HEK293 (cell line): ENCODE results near the gene ZSCAN9.

Source experiments
- CTCF ChIA-PET: fragments of 350-600 bp; formaldehyde crosslinking; extraction: SDS; loops from one replicate; lab custom pipeline; 2021; ENCODE audit warnings: antibody characterized with exemption; lab: Yijun Ruan, JAX
- POLR2A ChIA-PET: fragments of 300-600 bp; formaldehyde crosslinking; extraction: SDS; loops from one replicate; lab custom pipeline; 2020; ENCODE audit warnings: antibody characterized with exemption, inconsistent platforms; lab: Yijun Ruan, JAX
- H3K27ac ChIP-seq: fragments of 200-500 bp; sonication (Bioruptor generic); 2 replicates; pipeline ENCODE4 v1.5.1; 2014; ENCODE audit warnings: low read depth, low read length, control low read depth, inconsistent platforms; ENCODE audit errors: extremely low read depth
- H3K36me3 ChIP-seq, 2 experiments: fragments of 200-500 bp in 1 of 2; sonication (Bioruptor generic) in 1 of 2; 1 replicate in 1 of 2; 2 replicates in 1 of 2; pipeline ENCODE4 v1.5.1; 2014 to 2017; ENCODE audit warnings: inconsistent platforms in 2 of 2, low read length in 2 of 2; ENCODE audit not compliant: control insufficient read depth in 2 of 2, insufficient read depth in 1 of 2
- H3K4me1 ChIP-seq: fragments of 200-500 bp; sonication (Bioruptor generic); 2 replicates; pipeline ENCODE4 v1.5.1; 2014; ENCODE audit warnings: mild to moderate bottlenecking, low read length, inconsistent platforms; ENCODE audit not compliant: control insufficient read depth, insufficient read depth
- H3K4me3 ChIP-seq: 2 replicates; pipeline ENCODE4 v1.5.1; 2011; ENCODE audit warnings: low read depth, mild to moderate bottlenecking, control low read depth, low read length, moderate library complexity
- H3K9me3 ChIP-seq: fragments of 200-500 bp; sonication (Bioruptor generic); 2 replicates; pipeline ENCODE4 v1.5.1; 2014; ENCODE audit warnings: low read depth, low read length, inconsistent platforms; ENCODE audit not compliant: control insufficient read depth, insufficient read depth
- GLIS1 ChIP-seq: fragments of 450-650 bp; formaldehyde crosslinking; IDR thresholded peaks from 2 replicates; pipeline ENCODE4 v1.5.1; 2016; ENCODE audit warnings: missing biosample characterization, missing genetic modification characterization
- INSM2 ChIP-seq: fragments of 450-650 bp; formaldehyde crosslinking; IDR thresholded peaks from 2 replicates; pipeline ENCODE4 v1.5.1; 2016; ENCODE audit warnings: missing biosample characterization, missing genetic modification characterization
- KLF1 ChIP-seq: fragments of 450-650 bp; formaldehyde crosslinking; IDR thresholded peaks from 2 replicates; pipeline ENCODE4 v1.5.1; 2016; ENCODE audit warnings: missing biosample characterization, missing genetic modification characterization
- KLF16 ChIP-seq: fragments of 450-650 bp; formaldehyde crosslinking; IDR thresholded peaks from 2 replicates; pipeline ENCODE4 v1.5.1; 2017; ENCODE audit warnings: missing biosample characterization, missing genetic modification characterization
- KLF9 ChIP-seq: fragments of 450-650 bp; formaldehyde crosslinking; IDR thresholded peaks from 2 replicates; pipeline ENCODE4 v1.5.1; 2016; ENCODE audit warnings: missing biosample characterization, missing genetic modification characterization, low read depth
- OSR2 ChIP-seq: fragments of 450-650 bp; formaldehyde crosslinking; IDR thresholded peaks from 2 replicates; pipeline ENCODE4 v1.5.1; 2016; ENCODE audit warnings: missing biosample characterization, missing genetic modification characterization
- ZBTB7A ChIP-seq: fragments of 450-650 bp; formaldehyde crosslinking; IDR thresholded peaks from 2 replicates; pipeline ENCODE4 v1.5.1; 2016; ENCODE audit warnings: low read depth, missing biosample characterization, missing genetic modification characterization
- ZEB2 ChIP-seq: fragments of 450-650 bp; formaldehyde crosslinking; IDR thresholded peaks from 2 replicates; pipeline ENCODE4 v1.5.1; 2016; ENCODE audit warnings: missing biosample characterization, missing genetic modification characterization
- ZFHX2 ChIP-seq: fragments of 450-650 bp; formaldehyde crosslinking; conservative IDR thresholded peaks from 2 replicates; pipeline ENCODE4 v1.5.1; 2016; ENCODE audit warnings: missing biosample characterization, missing genetic modification characterization
- ZNF132 ChIP-seq: fragments of 450-650 bp; formaldehyde crosslinking; IDR thresholded peaks from 2 replicates; pipeline ENCODE4 v1.5.1; 2017; ENCODE audit warnings: missing biosample characterization, missing genetic modification characterization, borderline replicate concordance
- ZNF16 ChIP-seq: fragments of 450-650 bp; formaldehyde crosslinking; IDR thresholded peaks from 2 replicates; pipeline ENCODE4 v1.5.1; 2016; ENCODE audit warnings: low read depth, missing biosample characterization, missing genetic modification characterization
- ZNF169 ChIP-seq: fragments of 450-650 bp; formaldehyde crosslinking; IDR thresholded peaks from 2 replicates; pipeline ENCODE4 v1.5.1; 2016; ENCODE audit warnings: missing biosample characterization, missing genetic modification characterization
- ZNF184 ChIP-seq: fragments of 450-650 bp; IDR thresholded peaks from 2 replicates; pipeline ENCODE4 v1.5.1; 2018; ENCODE audit warnings: missing biosample characterization, mild to moderate bottlenecking, missing genetic modification characterization
- ZNF2 ChIP-seq: fragments of 450-650 bp; formaldehyde crosslinking; IDR thresholded peaks from 2 replicates; pipeline ENCODE4 v1.5.1; 2016; ENCODE audit warnings: missing biosample characterization, missing genetic modification characterization
- ZNF202 ChIP-seq: fragments of 450-650 bp; formaldehyde crosslinking; IDR thresholded peaks from 2 replicates; pipeline ENCODE4 v1.5.1; 2016; ENCODE audit warnings: missing biosample characterization, missing genetic modification characterization, borderline replicate concordance
- ZNF280C ChIP-seq: fragments of 450-650 bp; formaldehyde crosslinking; IDR thresholded peaks from 2 replicates; pipeline ENCODE4 v1.5.1; 2016; ENCODE audit warnings: missing biosample characterization, missing genetic modification characterization
- ZNF311 ChIP-seq: fragments of 450-650 bp; formaldehyde crosslinking; IDR thresholded peaks from 2 replicates; pipeline ENCODE4 v1.5.1; 2017; ENCODE audit warnings: missing biosample characterization, missing genetic modification characterization, borderline replicate concordance
- ZNF354C ChIP-seq: fragments of 450-650 bp; formaldehyde crosslinking; IDR thresholded peaks from 2 replicates; pipeline ENCODE4 v1.5.1; 2016; ENCODE audit warnings: missing biosample characterization, missing genetic modification characterization, low read depth, borderline replicate concordance
- ZNF548 ChIP-seq: fragments of 450-650 bp; formaldehyde crosslinking; IDR thresholded peaks from 2 replicates; pipeline ENCODE4 v1.5.1; 2016; ENCODE audit warnings: missing biosample characterization, missing genetic modification characterization
- ZNF610 ChIP-seq: fragments of 450-650 bp; formaldehyde crosslinking; IDR thresholded peaks from 2 replicates; pipeline ENCODE4 v1.5.1; 2016; ENCODE audit warnings: missing biosample characterization, missing genetic modification characterization, borderline replicate concordance
- ZNF623 ChIP-seq: fragments of 450-650 bp; formaldehyde crosslinking; IDR thresholded peaks from 2 replicates; pipeline ENCODE4 v1.5.1; 2016; ENCODE audit warnings: missing biosample characterization, missing genetic modification characterization
- ZNF701 ChIP-seq: fragments of 450-650 bp; formaldehyde crosslinking; IDR thresholded peaks from 2 replicates; pipeline ENCODE4 v1.5.1; 2016; ENCODE audit warnings: missing biosample characterization, missing genetic modification characterization
- ZNF76 ChIP-seq: fragments of 450-650 bp; formaldehyde crosslinking; IDR thresholded peaks from 2 replicates; pipeline ENCODE4; 2016; ENCODE audit warnings: low read depth, missing biosample characterization, missing genetic modification characterization, borderline replicate concordance
- ZXDB ChIP-seq: fragments of 450-650 bp; formaldehyde crosslinking; IDR thresholded peaks from 2 replicates; pipeline ENCODE4 v1.5.1; 2016; ENCODE audit warnings: missing biosample characterization, missing genetic modification characterization
- TF ChIP-seq, protein P1 (sequence below): fragments of 450-650 bp; formaldehyde crosslinking; IDR thresholded peaks from 2 replicates; pipeline ENCODE4 v1.5.1; 2016; ENCODE audit warnings: missing biosample characterization, missing genetic modification characterization
- TF ChIP-seq, protein P2 (sequence below): fragments of 450-650 bp; formaldehyde crosslinking; IDR thresholded peaks from 2 replicates; pipeline ENCODE4 v1.5.1; 2017; ENCODE audit warnings: missing biosample characterization, missing genetic modification characterization

The ZSCAN9 gene

DNA sequence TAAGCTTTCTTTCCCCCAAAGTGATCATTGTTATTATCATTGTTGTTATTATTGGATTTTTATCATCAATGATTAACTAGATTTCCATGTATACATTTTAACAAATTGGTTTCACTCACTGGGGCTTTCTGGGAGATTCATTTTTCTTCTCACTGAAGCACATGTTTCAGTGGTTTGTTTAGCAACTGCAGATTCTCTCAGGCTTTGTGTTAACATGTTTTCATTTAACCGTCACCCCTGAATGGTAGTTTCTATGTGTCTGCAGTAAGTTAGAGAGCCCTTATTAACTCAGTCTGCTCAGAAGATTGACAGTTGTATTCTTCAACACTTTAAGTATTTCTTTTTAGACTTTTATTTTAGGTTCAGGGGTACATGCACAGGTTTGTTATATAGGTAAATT is 14.6 kb downstream of the ZSCAN9 start (continued):
- TF ChIP-seq INSM2 (tag by site-specific recombination) (no peak), ZFHX2 (tag by site-specific recombination) (no peak), ZNF610 (tag by site-specific recombination) (no peak), ZEB2 (tag by site-specific recombination) (no peak), ZNF202 (no peak), KLF16 (tag by site-specific recombination) (no peak), ZNF76 (tag by site-specific recombination) (no peak), ZNF169 (no peak), ZNF623 (tag by site-specific recombination) (no peak)

GRCh38 chr6:28240471-28240870 is 15.4 kb downstream of the ZSCAN9 start:
- no peak for TF ChIP-seq ZNF311 (tag by site-specific recombination)
- TF ChIP-seq OSR2 (tag by site-specific recombination), result no peak
- TF ChIP-seq ZNF701 (tag by site-specific recombination), result no peak
- no peak for TF ChIP-seq KLF1
- TF ChIP-seq GLIS1 (tag by site-specific recombination), result no peak
- no peak for TF ChIP-seq ZNF184 (tag by site-specific recombination)
- no peak for TF ChIP-seq ZNF132 (tag by site-specific recombination)
- TF ChIP-seq ZNF16, result no peak
- TF ChIP-seq ZNF280C (tag by site-specific recombination), result no peak
- TF ChIP-seq ZNF354C (tag by site-specific recombination), result no peak
- TF ChIP-seq KLF9, result no peak
- no peak for TF ChIP-seq ZBTB7A (tag by site-specific recombination)
- no peak for TF ChIP-seq ZXDB (tag by site-specific recombination)
- TF ChIP-seq ZNF2 (tag by site-specific recombination), result no peak
- TF ChIP-seq, protein P1, sequence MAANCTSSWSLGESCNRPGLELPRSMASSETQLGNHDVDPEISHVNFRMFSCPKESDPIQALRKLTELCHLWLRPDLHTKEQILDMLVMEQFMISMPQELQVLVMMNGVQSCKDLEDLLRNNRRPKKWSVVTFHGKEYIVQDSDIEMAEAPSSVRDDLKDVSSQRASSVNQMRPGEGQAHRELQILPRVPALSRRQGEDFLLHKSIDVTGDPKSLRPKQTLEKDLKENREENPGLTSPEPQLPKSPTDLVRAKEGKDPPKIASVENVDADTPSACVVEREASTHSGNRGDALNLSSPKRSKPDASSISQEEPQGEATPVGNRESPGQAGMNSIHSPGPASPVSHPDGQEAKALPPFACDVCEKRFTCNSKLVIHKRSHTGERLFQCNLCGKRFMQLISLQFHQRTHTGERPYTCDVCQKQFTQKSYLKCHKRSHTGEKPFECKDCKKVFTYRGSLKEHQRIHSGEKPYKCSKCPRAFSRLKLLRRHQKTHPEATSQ (tag by site-specific recombination), result no peak
- no peak for TF ChIP-seq ZNF548
- TF ChIP-seq, protein P2, sequence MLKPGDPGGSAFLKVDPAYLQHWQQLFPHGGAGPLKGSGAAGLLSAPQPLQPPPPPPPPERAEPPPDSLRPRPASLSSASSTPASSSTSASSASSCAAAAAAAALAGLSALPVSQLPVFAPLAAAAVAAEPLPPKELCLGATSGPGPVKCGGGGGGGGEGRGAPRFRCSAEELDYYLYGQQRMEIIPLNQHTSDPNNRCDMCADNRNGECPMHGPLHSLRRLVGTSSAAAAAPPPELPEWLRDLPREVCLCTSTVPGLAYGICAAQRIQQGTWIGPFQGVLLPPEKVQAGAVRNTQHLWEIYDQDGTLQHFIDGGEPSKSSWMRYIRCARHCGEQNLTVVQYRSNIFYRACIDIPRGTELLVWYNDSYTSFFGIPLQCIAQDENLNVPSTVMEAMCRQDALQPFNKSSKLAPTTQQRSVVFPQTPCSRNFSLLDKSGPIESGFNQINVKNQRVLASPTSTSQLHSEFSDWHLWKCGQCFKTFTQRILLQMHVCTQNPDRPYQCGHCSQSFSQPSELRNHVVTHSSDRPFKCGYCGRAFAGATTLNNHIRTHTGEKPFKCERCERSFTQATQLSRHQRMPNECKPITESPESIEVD (tag by site-specific recombination), result no peak
- TF ChIP-seq, all 188 proteins: peak for 0
- Histone ChIP-seq H3K4me1 (no peaks in the 10 kb centered on the region), H3K27ac (no peak overlapping the region), H3K4me3 (no peak overlapping the region), H3K9me3 (no peaks in the 10 kb centered on the region), H3K36me3 (peaks cover 9 to 23% of the 10 kb centered on the region in 2 experiments)
- CTCF ChIA-PET, result no interaction called here
- POLR2A ChIA-PET, result no interaction called here
